Epidermal melanocyte (primary cell): ENCODE data around the gene SLC5A5.
A peak's percentile ranks its signal among the peaks of the same experiment; 100 is the strongest.

Source experiments
- DNase-seq: peaks from one replicate; pipeline ENCODE4 v3.0.0; 2011; ENCODE audit warnings: low spot score; ENCODE audit not compliant: insufficient read length

SLC5A5 gene

DNA sequence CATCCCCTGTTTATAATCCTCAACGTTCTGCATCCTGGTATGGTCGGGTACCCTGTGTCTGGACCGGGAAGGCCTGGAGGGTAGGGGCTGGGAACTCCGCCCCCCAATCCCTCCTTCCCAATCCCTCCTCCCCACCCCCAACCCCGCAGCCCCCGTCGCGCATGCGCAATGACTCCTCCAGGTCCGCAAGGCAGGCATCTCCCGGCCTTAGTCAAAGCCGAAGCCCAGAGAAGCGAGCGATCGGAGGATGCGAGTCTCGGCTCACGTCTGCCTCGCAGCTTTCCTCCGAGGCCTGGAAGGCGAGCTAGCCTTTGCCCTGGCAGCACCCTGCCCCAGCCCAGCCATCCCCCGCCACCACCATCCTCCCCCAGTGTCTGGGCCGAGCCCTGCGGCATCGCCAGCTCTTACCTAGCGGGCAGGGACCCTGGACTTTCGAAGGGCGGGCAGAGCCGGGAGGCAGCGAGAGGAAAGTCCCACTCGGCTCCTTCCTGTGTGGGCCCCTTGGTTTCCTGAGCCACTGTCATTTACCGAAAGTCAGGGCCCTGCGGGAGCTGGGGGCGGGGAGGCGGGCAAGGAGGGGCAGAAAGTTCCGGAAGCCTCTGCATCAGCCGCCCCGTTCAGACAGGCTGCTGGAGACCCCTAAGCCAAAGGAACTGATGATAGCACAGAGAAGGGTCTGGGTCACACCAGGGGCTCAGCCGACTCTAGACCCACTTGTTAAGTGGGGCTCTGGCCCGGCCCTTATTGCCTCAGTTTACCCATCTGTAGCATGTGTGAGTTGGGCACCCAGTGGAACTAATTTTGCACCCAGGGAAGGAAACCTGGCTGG lies 24.0 kb upstream of the SLC5A5 start, which contains the start of gene JAK3:
TSS of gene JAK3 (minus strand) at position 445 of the 829 bp plus-strand sequence. CDS start 3,565 bp downstream, outside the sequence.
- DNase-seq, result peak; percentile 74

DNA sequence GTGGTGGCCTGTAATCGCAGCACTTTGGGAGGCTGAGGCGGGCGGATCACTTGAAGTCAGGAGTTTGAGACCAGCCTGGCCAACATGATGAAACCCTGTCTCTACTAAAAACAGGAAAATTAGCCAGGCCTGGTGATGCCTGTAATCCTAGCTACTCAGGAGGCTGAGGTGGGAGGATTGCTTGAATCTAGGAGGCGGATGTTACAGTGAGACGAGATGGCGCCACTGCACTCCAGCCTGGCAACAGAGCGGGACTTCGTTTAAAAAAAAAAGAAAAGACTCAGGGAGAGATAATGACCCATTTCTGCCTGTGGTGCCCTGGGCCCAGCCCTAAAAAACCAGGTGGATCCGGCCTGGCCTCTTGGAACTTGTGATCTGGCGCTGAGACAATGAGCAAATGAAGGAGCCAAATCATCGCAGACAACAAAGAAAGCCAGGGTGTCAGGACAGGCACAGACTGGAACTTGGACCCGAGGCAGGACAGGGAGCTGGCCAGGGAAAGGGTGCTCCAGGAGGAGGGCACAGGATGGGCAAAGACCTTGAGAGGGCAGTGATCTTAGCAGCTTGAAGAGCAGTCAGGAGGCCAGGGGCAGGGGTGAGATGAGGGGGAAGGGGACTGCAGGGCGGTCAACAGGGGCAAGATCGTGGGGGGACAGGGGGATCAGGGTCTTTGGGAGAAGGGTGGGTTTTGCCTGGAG lies 23.0 kb upstream of the SLC5A5 start:
- DNase-seq, result no peak

DNA sequence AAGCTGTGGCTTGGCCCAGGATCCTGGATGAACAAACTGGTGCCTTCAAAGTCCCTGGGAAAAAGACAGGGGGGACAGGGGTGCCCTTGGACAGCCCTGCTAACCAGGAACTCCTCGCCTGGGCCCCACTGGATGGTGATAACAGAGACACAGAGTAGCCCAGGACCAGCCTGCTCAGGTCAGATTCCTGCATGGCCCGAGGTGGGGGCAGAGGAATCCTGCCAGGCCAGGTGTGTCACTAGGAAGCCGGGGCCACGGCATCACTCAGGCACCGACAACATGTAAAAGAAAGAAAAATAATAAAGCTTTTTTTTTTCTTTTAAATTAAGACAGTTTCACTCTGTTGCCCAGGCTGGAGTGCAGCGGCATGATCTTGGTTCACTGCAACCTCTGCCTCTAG lies 17.7 kb upstream of the SLC5A5 start:
- DNase-seq, result no peak

DNA sequence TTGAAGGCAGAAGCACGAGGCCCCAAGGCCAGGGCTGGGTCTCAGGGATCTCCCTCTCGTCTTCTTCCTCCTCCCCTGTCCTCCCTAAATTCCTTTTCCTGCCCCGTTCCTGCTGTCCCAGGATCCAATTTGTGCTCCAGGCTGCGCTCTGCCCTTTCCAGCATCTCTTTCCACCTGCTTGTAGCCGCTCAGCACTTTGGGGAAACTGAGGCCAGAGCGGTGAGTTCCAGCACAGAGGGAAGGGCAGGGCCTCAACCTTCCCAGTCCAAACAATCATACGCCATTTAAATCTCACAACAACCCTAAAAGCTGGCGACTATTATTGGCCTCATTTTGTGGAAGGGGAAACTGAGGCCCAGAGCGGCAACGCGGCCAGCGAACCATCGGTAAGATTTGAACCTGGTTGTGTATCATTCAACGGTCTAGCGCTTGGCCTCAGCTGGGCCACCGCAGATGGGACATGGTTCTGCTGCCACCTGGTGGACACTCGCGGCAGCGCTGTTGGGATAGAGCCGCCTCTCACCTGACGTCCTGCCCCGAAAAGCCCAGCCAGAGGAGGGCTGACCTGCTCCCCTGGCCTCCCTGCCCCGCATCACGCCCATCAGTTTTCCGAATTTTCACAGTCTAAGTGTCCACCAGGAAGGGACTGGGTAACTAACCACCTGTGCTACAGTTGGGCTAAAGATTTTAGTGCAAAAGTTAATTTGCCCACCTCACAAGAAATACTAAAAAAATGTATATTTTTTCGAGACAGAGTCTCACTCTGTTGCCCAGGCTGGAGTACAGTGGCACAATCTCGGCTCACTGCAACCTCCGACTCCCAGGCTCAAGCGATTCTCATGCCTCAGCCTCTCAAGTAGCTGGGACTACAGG lies 16.2 kb upstream of the SLC5A5 start:
- DNase-seq, result peak; percentile 87

DNA sequence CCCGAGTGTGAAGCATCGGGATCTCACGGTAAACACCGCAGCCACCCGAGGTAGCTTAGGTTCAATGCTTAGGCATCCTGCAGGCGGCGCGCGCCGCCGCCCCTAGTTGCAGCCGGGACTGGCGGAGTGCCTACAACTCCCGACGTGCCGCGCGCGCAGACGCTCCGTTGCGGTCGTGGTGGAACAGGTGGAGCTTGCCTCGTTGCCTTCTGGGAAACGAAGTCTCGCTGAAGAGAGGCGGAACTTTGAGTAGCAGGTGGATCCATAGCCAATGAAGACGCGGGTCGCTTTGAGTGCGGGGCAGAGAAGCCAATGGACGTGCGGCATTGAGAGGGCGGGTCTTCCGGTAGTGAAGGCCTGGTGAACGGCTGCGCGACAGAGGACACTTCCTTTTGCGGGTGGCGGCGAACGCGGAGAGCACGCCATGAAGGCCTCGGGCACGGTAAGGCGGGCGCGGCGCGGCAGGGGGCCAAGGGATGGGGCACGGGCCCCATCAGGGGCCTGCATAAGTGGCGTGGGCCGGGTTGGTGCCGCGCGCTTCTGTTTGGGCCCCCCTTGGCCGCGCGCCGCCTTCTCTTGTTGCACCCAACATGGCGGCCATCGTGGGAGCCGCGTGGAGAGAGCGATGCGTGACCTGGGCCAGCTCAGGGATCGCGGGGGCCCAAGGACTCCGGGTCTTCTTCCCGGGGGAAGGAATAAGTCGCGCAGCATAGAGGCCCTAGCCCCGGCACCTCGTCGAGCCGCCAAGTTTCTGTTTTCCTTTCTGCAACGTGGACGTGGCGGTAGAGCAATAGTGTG lies 12.0 kb upstream of the SLC5A5 start, which contains the start of gene RPL18A:
TSS of gene RPL18A (plus strand) at position 378 of the 798 bp plus-strand sequence. CDS start at position 425, 47 bp downstream.
- DNase-seq, result peak; percentile 96

DNA sequence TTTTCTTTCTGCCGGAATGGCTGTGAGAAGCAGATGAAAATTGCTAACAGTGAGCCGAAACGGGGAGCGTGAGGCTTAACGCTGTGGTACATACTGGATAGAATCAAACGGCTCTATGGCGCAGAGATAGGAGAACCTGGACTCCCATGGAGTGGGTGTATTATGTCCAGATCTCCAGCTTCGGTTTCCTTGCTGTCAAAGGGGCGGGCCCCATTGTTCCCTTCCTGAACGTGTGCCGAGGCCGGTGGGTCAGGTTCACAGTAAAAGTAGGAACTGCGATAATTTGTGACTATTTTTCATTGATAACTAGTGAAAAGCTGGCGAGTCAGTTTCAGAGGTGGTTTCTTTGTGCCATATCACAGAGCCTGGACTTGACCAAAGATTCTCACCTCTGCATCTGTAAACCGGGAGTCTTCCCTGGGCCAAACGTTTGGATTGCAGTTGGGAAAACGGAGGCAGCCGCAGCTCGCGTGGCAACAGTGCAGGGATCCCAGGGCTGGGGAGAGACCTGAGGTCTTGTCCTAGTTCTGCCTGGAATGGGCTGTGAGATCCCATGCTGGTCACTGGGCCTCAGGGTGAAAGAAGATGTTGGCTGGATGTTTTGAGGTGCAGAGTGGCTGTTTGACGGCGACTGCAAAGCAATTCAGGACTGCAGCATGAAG lies 11.3 kb upstream of the SLC5A5 start:
- no peak for DNase-seq

DNA sequence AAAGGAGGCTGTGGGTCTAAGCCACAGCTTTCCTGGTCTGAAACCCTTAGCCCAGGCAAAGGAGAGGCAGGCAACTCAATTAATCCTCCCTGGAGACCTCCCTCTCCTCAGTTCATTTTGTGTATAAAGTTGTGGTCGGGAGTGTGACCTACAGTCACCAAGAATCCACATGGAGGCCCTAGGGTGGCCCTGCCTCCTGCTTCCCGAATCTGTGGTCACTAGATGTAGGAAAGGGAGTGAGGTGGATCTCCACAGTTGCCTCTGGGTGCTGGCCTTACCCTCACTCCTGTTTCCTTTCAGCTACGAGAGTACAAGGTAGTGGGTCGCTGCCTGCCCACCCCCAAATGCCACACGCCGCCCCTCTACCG lies 10.8 kb upstream of the SLC5A5 start:
- no peak for DNase-seq

DNA sequence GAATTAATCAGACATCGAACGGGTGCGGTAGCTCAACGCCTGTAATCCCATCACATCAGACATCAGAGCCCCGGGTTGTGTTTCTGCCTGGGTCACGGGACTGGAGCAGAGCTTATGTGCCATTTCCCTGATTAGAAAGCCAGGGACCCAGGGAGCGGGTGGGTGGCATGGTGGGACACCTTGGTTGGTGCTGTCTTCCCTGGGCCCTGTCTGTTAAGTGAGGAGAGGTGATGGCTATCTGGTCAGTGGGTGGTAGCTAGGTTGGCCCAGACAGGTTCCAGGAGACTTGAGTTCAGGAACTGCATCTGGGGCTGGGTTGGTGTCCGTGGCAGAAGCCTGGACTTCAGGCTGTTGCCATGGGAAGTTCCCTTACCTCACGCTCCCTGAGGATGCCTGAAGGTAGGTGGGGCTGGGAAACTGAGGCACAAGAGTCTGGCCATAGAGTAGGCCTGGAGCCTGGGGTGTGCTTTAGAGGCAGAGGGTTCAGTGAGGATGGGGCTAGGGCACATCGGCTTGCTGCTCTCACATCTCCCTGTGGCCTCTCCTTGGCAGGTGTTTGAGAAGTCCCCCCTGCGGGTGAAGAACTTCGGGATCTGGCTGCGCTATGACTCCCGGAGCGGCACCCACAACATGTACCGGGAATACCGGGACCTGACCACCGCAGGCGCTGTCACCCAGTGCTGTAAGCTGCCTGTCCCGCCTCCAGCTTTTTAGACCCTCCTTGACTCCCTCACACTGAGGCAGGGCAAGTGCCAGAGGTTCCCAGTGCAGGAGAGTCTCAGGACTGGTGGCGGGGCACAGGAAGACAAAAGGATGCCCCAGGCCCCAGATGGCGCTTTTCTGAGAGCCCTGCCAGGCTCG lies 10.0 kb upstream of the SLC5A5 start:
- no peak for DNase-seq

DNA sequence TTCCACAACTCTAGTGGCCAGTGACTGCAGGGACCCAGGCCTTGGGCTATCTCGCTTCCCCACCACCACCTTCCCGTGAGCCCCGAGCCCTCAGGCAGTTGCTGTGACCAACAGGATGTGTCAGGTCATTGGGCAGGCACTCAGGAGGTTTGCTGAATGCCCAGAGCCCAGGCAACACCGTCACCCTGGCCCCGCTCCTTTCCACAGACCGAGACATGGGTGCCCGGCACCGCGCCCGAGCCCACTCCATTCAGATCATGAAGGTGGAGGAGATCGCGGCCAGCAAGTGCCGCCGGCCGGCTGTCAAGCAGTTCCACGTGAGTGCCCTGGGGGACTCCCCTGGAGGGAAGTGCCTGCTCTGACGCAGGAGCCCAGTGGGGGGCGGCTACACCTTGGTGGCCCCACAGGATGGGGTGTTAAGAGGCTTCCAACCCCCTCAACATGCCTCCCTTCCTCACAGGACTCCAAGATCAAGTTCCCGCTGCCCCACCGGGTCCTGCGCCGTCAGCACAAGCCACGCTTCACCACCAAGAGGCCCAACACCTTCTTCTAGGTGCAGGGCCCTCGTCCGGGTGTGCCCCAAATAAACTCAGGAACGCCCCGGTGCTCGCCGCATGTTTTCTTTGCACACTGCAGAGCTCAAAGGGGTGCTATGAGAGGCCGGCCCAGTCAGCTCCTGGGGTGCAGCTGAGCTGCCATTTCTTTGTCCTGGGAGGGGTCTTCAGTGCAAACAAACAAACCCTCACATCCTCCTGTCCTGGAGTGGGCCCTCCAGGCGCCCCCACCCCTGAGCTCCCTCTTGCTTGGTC lies 8.8 kb upstream of the SLC5A5 start:
- no peak for DNase-seq

DNA sequence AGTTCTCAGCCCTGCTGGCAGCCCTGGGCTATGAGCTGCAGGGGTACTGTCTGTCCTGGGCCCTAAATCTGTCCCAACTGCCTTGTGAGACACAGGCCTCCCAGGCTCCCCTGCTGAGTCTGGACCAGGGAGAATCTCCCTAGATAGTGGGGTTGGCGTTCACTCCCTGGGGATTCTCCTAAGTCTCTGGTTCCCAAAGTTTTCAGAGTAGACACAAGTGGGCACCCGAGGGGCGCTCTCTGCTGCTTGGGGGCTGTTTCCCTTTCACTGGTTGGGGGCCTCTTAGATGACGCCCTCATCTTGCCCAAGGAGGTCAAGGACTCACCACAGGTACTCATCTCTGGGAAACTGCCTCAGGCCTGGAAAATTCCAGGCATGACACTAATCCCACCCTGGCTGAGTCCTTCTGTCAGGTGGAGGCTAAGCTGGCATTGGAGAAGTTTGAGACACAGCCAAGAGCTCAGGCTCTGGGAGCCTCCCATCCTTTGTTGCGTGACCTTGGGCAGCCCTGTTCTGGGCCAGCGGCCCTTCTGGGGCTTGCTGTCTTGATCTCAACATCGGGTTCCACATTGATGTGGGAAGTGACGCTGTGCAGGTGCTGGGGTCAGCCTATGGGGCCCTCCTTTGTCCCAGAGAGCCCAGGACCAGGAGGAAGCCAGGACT lies 8.1 kb upstream of the SLC5A5 start:
- DNase-seq, result no peak

DNA sequence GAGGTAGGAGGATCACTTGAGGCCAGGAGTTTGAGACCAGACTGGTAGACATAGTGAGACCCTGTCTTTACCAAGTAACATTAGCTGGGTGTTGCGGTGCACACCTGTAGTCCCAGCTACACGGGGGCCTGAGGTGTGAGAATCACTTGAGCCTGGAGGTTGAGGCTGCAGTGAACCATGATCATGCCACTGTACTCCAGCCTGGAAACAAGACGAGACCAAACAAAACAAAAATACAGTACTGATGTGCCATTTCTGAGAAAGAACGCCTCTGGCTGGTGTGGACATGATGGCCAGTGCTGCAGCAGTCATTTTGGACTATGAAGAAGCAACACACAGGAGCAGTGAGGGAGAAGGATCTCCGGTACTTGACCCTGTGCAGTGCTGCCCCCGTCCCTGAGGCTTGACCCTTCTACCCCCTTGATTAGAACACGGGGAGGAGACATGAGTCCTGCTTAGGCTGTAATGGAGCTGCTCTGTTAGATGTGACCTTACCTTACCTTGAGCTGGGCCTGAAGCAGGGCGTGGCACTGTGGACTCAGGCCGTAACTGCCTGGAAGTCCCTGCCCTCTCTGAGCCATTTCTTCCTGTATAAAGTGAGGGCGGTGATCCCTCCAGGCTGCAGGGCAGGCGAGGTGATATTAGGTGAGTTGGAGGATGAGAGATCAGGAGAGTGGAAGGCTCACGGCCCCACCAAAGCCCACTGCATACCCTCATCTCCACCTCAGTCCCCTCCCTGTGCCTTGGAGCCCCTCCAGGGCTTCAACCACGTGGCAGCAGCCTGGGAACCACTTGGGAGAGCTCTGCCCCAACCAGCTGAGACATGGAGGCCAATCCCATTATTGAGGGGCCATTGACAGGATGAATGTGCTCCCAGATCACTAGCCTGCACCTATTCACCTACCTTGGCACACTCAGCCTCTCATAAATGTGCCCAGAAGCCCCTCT lies 6.1 kb upstream of the SLC5A5 start:
- DNase-seq, result no peak

DNA sequence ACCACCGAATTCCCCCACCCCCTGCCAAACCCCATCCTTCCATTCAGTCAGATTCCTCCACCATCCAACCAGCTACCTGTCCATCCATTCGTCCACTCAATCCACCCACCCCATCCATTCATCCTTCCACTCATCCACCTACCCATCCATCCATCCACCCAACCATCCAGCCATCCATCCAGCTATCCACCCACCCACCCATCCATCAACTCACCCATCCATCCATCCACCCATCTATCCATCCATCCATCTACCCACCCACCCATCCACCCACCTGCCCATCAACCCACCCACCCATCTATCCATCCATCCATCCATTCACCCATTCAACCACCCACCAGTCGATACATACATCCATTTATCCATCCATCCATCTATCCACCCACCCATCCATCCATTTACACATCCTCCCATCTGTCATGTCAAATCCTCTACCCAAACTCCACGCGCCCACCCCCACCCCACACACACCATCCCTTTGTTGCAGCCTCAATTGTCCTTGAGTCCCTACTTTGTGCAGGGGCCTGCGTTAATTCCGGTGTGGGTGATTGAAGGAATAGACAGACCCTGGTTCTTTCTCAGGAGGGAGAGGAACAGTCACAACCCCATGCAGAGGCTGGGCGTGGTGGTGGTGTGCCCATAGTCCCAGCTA lies 5.3 kb upstream of the SLC5A5 start:
- DNase-seq, result no peak

DNA sequence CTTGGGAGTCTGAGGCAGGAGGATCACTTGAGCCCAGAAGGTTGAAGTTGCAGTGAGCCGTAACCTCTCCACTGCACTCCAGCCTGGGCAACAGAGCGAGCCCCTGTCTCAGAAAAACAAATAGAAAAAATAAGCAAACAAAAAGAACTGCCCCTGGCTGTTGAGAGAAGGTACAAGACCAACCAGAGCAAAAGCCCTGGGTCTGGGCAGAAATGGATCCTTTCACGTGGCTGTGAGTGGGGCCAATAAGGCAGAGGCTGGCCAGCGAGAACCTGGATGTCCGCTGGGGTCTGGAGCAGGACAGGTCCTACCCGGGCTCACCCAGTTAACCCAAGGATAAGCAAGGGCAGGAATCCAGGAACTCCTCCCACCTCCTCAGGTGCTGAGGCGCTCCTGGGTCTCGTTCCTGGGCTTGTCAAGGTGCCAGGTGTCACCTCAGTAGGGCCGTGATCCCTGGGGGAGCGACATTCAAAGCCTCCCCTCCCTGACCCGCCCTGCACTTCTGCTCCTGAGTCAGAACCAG lies 4.7 kb upstream of the SLC5A5 start:
- no peak for DNase-seq

DNA sequence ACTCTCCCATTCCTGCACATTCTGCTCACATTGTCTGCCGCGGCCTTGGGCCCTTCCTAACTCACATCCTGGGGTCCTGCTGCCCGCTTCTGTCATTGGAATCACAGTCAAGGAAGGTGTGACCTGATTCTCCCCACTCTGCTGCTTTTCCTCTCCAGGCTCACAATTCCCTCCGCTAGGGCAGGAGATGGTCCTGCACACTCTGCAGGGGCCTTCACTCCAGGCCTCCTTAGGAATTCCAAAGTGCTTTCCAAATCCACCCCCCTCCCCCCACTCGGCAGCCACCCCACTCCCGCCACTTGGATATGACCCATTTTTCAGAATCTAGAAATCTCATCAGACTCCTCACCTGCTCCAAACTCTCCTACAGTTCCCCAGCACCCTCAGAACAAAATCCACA lies 3.1 kb upstream of the SLC5A5 start:
- no peak for DNase-seq

DNA sequence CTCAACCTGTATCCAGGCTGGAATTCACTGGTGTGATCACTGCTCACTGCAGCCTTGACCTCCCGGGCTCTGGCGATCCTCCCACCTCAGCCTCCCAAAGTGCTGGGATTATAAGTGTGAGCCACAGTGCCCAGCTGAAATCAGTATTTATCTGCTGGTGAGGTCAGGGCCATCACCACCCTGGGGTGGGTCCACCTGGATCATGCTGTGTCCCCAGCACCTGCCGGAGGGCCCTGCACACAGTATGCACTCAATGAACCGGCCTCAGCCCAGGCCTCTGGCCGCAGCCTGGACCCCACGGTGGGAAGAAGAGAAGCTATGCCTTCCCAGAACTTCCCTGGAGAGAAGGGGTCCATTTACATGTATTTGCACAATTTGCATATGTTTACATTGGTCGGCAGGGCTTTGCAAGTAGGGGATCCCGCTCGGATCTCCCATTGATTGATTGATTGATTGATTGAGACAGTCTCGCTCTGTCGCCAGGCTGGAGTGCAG lies 2.6 kb upstream of the SLC5A5 start:
- DNase-seq, result no peak
